Stomach (tissue), 4 donors: ENCODE measurements around the gene TMEM119.

Experiments used
- EP300 ChIP-seq: sonication (generic); formaldehyde crosslinking; IDR thresholded peaks from one replicate; pipeline ENCODE4 v1.6.1; 2017; ENCODE audit warnings: antibody characterized with exemption
- POLR2AphosphoS5 ChIP-seq, 3 donors: sonication (generic); formaldehyde crosslinking; IDR thresholded peaks; one replicate each; pipeline ENCODE4 v1.6.1; 2016; ENCODE audit warnings: antibody characterized with exemption in 3 of 3

DNA sequence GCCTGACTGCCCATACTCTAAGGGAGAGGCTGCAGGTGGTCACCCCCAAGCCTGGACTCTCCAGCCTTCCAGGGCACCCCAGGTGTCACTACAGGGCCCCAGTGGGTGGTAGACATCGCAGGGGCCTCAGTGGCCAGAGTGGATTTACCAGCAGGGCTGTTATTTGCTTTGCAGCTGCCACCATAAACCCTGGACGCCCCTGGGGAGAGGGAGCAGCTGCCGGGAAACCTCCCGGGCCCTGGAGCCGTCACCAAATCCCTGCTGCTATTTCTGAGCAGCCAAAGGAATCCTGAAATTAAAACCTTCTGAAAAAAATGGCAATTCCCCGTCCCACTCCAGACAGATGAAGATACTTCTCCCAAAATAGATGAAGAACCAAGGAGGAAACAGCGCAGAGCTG is 13.9 kb downstream of the TMEM119 start:
- TF ChIP-seq EP300 (no peak), POLR2AphosphoS5 (IDR thresholded peaks at IDR 0.05) (no peak)
